Posterior vena cava (tissue), 2 donors: Measurements from ENCODE around the gene UTS2B. TPM values are rescaled to one million over a fixed set of nuclear protein-coding genes. Genes with fewer than 3 reads are reported as not detected.
"Not testable (repeated sequence)": the region's sequence is repeated elsewhere in the genome, so short reads cannot be mapped to it uniquely, and the experiment has no call there.

Source experiments
- DNase-seq: peaks from one replicate; pipeline ENCODE4 v3.0.0-alpha.2; 2020; ENCODE audit warnings: low spot score
- intact Hi-C, 2 donors: fragments of 100-400 bp; cut with DNase I; formaldehyde crosslinking; loops; one replicate each; pipeline versions ENCODE4 v1.14.1 to v1.14.2; 2022 to 2023
- total RNA-seq, 2 donors: library from RNA; stranded (reverse); fragmentation: NEBNext Ultra II Directional; extraction: Animal tissue kit (Norgen Biotek cat#: 25700); gene quantifications; one replicate each; pipeline ENCODE4 v1.2.1, GENCODE V29; 2021
- donor health status: DM: yes; HTN: yes; CAD: no.
- donor health status: DM: yes; HTN: yes; CAD: no.

The UTS2B gene
- total RNA-seq, 2 donors from 2014 or later, result 0.24 to 0.37 TPM

DNA sequence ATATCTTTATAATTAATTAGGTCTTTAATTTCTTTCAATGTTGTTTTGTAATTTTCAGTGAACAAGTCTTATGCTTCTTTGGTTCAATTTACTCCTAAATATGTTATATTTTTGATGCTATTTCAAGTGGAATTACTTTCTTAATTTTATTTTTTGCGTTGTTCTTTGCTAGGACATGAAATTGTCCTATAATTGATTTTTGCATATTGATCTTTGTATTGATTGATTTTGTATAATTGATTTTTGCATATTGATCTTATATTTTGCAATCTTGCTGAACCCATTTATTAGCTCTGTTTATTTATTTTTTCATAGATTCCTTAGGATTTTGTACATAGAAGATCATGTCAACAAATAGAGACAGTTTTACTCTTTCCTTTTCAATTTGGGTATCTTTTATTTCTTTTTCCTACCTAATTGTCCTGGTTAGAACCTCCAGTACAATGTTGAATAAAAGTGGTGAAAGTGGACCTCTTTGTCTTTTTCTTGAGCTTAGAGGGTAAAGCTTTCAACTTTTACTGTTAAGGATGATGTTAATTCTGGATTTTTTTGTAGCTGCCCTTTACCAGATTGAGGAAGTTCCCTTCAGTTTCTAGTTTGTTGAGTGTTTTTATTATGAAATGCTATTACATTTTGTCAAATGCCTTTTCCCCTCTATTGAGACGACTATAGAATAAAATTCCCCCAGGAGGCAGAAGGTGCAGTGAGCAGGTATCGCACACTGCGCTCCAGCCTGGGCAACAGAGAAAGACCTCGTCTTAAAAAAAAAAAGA, 37.9 kb downstream of the UTS2B start:
- no peak for DNase-seq
- intact Hi-C loops, result no loop called here

DNA sequence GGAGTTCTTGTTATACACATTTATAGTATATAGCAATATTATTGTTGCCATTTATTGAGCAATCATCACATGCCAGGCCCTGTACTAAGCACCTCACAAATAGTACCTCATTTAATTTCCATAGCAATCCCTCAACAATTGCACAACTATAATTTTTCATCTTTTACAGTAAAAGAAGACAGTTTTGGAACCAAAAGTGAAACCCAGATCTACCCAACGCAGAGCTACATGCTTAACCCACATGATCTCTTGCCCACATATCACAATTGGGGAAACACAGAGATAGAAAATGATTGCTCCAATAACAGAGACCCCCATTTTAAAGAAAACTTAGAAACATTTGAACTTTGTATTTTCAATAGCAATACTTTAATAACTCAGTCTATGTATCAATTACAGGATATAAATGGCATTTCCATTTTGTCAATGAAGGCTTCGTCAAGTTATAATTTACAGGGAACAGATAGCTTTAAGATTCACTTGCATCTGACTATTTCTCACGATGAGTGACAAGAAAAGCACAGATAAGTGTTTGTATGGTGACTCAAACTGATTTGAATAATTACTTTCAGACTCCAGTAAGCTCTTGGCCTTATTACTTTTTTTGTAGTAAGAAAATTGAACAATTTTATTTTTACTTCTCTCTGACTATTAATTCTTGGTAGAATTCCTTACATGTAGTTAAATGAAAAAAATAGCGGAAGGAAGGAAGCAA, 39.9 kb downstream of the UTS2B start:
- DNase-seq, result no peak
- intact Hi-C loops, result no loop called here

DNA sequence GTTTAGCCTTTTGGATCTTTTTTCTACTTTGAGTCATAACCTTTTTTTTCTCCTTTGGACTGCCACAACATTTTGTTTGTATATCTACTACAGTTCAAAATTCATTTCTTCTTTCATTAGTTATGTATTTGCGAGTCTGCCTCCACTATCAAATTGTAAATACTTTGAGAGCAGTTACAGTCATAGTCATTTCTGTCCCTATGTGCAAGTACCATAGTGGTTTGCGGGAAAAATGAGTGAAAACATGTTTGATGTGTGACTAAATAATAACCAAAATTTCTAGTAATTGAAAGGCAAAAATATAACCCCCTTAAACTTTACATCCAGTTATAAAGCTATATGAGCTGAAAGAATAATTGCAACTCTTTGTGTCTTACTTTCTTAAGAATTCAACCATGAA, 46.9 kb downstream of the UTS2B start:
- intact Hi-C loops, result no loop called here
- DNase-seq, result no peak

DNA sequence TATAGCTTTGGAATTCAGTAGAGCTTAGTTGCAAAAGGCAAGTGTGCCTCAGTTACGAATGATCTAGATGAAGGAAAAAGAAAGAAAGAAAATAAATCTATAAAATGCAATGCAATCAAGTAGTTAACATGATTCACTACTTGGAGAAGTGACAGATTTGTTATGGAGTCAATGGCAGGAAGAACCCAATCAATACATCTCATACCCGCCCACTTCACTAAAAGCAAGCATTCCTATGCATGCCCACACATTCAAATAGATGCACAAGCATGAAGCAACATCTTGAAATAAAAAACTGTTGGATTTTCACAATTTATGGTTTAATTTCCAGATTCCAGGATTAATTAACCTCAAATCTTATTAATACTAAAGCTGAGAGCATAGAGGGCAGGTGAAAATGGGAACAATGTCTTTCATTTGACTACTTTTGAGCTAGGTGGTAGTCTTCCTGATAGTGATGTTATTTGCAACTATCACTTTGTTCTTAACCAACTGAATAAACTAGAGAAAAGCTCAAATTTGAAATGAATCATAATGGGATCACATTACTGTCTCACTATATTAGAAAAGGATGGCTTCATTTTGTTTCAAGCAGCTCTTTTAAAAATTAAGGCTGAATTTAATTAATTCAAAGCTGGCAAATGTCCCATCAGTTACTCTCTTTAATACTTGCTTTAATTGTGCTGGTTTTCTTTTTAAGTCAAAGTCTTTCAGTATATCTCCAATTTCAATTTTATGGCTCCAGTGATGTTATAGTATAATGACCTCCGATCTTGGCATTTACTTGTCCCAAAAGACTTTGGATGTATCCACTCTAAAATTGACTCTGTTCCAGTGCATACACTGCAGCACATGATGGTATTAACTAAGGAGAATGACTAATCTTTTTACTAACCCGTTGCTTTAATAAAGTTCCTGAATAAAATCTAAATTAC, 47.8 kb downstream of the UTS2B start:
- intact Hi-C loops, result no loop called here
- no peak for DNase-seq

- no peak for DNase-seq
- intact Hi-C loops, result no loop called here
These were observed 49.4 kb downstream of the UTS2B start for GRCh38 chr3:191280882-191281281.

GRCh38 chr3:191280111-191280510, 50.2 kb downstream of the UTS2B start:
- no peak for DNase-seq
- intact Hi-C loops, result no loop called here

DNA sequence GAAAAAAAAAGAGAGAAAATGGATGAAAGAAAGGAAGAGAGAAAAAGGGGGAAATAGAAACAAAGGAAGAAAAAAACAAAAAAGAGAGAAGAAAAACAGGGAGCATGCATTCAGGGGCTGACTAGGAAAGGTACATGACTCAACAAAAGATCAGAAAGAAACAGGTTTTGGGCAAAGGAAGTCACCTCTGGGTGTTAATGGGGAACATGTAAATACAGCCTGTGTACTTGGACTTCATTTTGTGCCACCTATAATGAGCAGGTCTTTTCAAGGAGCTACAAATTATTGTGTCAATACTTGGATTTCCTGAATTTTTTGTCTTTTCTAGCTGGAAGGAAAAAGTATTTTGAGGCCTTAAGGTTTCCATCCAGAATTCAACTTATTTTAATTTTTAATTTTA, 54.6 kb downstream of the UTS2B start:
- intact Hi-C loops, result no loop called here
- DNase-seq, result no peak

GRCh38 chr3:191275244-191275643, 55.1 kb downstream of the UTS2B start:
- DNase-seq, intact Hi-C loops: not testable (repeated sequence)

- intact Hi-C loops, result no loop called here
These were observed 60.8 kb downstream of the UTS2B start for GRCh38 chr3:191269289-191270085.

DNA sequence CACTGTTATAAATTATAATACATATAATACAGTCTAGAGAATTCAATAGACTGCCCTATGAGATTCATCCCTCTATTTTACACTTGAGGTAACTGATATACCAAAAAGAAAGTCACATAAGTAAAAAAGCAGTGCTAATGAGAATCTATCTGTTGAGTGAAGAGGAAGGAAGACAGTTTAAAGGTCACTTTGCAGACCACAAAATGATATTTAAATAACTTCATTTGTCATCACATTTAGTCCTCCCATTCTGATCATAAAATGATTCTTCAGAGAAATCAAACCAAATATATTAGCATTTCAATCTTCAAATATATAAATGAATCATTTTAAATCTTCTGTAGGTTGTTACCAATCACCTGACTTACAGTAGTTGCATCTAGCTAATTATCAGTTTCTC, 61.6 kb downstream of the UTS2B start:
- DNase-seq, result no peak
- intact Hi-C loops, result no loop called here

More at GRCh38 chr3:191269289-191270085, 60.8 kb downstream of the UTS2B start:
- DNase-seq, result no peak

DNA sequence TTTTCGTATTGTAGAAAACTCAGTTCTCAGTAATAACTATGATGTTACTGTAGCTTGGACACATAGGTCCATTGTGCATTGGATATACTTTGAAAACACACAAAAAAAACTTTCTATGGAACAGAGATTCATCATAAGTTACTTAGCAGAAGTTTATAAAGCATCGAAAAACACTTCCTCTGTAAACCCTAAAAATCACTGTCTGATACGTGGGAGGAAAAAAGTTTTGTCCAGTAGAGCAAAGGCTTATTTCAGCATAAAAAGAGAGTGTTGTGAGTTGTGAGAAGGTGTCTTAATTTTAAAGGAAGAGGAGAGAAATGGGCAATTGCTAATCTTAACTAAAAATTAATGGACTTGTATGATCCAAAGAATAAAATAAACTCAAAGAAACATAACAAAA, 66.5 kb downstream of the UTS2B start:
- intact Hi-C loops, result no loop called here
- DNase-seq, result no peak

DNA sequence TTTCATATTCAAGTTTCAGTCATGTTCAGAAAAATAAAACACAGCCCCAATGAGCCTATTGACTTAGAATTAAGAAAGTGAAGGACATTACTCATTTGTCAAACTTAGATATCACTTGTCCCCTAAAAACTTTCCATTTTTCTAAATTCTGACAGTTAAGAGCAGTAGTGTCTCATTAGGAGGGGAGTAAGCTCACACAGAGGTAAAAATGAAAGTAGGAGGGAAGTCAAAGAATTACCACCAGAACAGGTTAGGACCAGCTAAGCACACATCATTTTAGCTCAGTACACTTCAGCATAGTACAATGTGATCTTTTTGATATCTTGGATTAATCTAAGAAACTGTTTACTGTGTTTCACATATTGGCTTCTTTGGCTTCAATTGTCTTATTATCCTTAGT, 67.0 kb downstream of the UTS2B start:
- DNase-seq, result no peak
- intact Hi-C loops, result no loop called here

DNA sequence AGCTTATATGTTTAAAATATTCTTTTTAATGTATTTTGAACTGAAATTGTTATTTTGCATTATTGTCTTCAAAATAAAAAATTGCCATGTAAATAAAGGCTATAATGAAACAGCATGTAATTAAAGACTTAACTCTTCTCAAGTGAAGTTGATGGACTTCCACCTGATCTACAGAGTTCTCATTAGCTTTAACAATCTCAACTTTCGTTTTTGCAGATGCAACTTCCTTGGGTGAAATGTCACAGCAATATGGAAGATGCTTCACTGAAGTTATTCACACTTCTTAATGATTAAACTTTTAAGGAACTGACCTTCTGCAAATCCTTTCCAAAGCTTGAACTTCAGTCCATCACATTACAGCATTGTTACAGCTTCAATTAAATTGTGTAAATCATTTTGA, 67.7 kb downstream of the UTS2B start:
- no peak for DNase-seq
- intact Hi-C loops, result no loop called here

DNA sequence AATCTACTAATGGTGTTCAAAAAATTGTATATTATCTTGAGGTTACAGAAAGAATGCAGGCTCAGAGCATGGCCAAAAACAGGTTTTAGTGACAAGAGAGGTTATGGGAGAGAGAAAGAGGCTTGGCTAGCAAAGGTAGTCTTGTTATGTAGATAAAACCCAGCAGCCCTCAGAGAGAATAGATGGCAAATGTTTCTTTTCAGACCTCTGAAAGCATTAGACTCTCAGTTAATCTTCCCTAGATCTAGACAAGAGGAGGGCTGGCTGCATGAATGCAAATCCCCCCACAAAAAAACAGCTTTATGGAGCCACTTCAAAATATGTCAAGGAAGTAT, 69.1 kb downstream of the UTS2B start:
- intact Hi-C loops, result no loop called here

DNA sequence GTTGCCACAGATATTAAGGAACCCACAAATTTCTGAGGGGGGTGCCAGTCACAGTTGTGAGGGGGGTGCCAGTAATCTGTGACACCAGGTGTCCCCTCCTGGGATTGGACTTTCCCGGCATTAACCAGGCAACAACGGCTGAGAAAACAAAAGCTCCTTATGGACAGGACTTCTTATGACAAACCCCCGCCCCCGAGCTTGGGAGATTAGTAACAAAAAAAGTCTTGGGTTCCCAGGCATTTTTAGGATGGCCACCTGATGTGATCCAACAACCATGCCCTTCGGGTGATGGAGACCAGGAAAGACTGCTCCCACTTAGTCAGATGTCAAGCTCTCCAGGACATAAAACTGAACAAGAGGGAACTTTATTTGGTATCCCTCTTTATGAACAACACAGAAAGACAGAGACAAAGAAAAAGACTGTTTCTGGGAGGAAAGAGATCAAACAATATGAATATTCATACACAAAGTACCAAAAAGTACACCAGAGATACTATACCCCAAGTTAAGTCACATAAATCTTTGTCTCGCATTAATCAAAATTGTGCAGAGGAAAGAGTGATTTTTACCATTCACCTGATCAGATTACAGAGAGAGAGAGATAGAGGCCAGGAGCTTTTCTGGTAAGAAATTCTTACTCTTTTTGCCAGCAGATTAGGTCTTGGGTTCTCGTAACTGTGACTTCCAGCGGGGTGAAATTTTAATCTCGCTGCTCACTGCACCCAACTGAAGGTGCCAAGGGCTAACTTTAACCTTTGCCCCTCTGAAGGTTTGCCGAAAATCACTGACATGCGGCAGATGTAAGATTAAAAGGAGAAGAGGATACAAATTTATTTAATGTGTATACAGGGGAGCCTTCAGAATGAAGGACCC, 69.7 kb downstream of the UTS2B start:
- intact Hi-C loops, result no loop called here
- DNase-seq, result no peak

More for the DNA sequence above, 69.1 kb downstream of the UTS2B start:
- DNase-seq, result no peak

GRCh38 chr3:191259486-191259885, 70.8 kb downstream of the UTS2B start:
- intact Hi-C loops, result no loop called here
- DNase-seq, result no peak

DNA sequence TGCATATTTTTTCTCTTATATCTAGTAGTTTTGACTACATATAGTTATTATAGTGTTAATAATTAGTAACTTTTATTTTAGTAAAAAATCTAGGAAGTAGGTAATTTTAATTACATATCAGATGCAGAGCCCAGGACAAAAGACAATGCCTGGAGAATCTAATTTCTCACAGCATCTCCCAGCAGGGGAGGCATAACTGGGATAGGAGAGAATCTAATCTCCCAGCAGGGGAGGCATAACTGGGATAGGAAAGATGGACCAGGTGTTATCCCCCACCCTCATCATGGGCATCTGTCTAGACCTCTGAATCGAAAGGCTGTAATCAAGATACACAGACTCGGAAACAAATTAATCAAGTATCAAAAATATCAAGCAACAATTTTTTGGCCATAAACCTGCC, 73.0 kb downstream of the UTS2B start:
- intact Hi-C loops, result no loop called here

GRCh38 chr3:191256405-191256804, 73.9 kb downstream of the UTS2B start:
- no peak for DNase-seq
- intact Hi-C loops, result no loop called here

More for the DNA sequence above, 73.0 kb downstream of the UTS2B start:
- DNase-seq, result no peak
